22Rv1 (cell line): Measurements from ENCODE around the gene DAW1.

ENCODE experiments used
- H3K27ac ChIP-seq: fragments of 450-650 bp; 2 replicates; pipeline ENCODE4 v1.5.1; 2017
- ZFX ChIP-seq: fragments of 450-650 bp; IDR thresholded peaks from 2 replicates; pipeline ENCODE4 v1.6.1; 2017; ENCODE audit warnings: antibody characterized with exemption, borderline replicate concordance
- TF ChIP-seq, protein P1 (sequence below): fragments of 450-650 bp; IDR thresholded peaks from 2 replicates; pipeline ENCODE4 v1.5.1; 2017; ENCODE audit warnings: mild to moderate bottlenecking

The DAW1 gene, protein sequence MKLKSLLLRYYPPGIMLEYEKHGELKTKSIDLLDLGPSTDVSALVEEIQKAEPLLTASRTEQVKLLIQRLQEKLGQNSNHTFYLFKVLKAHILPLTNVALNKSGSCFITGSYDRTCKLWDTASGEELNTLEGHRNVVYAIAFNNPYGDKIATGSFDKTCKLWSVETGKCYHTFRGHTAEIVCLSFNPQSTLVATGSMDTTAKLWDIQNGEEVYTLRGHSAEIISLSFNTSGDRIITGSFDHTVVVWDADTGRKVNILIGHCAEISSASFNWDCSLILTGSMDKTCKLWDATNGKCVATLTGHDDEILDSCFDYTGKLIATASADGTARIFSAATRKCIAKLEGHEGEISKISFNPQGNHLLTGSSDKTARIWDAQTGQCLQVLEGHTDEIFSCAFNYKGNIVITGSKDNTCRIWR

DNA sequence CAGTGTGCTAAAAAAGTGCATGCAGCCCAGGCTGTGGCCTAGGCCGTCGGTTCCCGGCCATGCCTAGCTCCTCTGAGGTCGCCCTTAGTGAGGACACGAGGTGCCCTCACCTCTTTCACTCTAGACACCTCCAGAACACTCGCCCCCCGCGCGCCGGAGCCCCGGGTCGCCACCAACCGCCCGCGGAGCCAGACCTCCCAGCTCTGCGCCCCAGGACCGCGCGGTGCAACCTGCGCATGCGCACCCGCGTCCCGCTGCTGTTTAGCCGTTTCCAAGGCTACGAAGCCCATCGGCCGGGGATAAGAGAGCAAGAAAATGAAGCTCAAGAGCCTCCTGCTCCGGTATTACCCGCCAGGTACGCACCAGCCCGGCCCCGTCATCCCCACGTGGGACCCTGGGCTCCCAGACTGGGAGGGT, at the start of gene DAW1:
TSS of gene DAW1 (plus strand) at position 257 of the 417 bp plus-strand sequence. CDS start at position 316, 59 bp downstream.
- H3K27ac ChIP-seq = no peak within 1 kb of the TSS
- TF ChIP-seq, protein P1, sequence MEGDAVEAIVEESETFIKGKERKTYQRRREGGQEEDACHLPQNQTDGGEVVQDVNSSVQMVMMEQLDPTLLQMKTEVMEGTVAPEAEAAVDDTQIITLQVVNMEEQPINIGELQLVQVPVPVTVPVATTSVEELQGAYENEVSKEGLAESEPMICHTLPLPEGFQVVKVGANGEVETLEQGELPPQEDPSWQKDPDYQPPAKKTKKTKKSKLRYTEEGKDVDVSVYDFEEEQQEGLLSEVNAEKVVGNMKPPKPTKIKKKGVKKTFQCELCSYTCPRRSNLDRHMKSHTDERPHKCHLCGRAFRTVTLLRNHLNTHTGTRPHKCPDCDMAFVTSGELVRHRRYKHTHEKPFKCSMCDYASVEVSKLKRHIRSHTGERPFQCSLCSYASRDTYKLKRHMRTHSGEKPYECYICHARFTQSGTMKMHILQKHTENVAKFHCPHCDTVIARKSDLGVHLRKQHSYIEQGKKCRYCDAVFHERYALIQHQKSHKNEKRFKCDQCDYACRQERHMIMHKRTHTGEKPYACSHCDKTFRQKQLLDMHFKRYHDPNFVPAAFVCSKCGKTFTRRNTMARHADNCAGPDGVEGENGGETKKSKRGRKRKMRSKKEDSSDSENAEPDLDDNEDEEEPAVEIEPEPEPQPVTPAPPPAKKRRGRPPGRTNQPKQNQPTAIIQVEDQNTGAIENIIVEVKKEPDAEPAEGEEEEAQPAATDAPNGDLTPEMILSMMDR = no peak
- TF ChIP-seq ZFX = no peak

DNA sequence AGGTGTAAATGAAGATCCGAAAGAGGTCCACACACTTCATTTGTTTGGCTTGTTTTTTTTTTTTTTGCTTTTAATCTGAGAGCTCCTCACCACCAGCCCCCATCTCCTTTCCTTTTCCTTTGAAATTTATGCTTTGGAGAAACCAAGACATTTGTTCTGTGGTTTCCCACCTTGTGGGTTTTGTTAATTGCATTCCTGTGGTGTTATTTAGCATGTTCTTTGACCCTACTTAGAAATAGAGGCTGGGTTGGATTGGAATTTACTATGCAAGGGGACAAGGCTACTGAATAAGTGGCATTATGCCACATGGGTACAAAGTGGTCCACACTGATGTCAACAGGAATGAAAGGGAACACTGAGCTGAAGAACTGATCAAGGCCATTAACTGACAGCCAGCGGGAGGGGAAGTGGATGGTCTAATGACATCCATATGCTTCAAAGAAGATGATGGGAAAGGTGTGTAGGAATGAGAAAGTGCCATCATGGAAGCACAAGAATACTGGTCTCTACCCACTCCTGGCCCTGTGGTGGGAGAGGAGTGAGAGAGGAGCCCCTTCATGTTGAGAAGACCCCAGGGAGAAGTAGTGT, 48.9 kb upstream of the DAW1 start:
- no peak overlapping the region for H3K27ac ChIP-seq
- no peak for TF ChIP-seq ZFX
- TF ChIP-seq, protein P1 = no peak

DNA sequence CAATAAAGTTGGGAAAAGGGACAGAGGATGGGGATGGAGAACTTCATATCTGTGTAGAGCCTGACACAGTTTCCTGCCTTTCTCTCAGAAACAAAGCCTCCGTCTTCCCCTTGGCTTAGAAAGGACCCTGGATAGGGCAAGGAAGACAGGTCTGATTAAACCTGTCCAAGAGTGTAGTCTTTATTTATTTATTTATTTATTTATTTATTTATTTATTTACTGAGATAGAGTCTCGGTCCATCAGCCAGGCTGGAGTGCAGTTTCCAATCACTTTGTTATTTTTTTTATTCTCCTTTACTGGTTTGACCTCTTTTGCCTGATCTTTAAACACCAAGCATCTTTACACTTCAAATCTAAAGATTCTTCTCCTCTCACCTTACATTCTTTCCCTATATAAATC, 47.5 kb upstream of the DAW1 start:
- TF ChIP-seq, protein P1 = no peak
- no peak for TF ChIP-seq ZFX
- no peak overlapping the region for H3K27ac ChIP-seq

DNA sequence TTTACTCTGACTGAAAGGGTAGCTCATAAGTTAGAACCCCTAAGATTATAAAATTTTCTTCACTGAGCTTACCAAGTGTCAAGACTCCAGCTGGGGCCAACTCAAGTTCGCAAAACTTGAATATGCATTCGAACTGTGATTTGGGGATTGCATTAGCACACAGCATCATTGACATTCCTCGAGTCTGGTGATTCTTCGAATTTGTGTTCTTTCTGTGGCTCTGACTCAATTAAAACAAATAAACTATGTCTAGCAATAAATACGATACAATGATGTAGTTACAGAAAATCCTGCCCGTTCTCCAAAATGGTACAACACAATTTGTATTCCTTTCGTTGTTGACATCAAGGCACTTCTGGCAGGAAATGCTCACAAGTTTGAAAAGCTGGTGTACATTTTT, 46.7 kb upstream of the DAW1 start:
- no peak overlapping the region for H3K27ac ChIP-seq
- no peak for TF ChIP-seq ZFX
- TF ChIP-seq, protein P1 = no peak

DNA sequence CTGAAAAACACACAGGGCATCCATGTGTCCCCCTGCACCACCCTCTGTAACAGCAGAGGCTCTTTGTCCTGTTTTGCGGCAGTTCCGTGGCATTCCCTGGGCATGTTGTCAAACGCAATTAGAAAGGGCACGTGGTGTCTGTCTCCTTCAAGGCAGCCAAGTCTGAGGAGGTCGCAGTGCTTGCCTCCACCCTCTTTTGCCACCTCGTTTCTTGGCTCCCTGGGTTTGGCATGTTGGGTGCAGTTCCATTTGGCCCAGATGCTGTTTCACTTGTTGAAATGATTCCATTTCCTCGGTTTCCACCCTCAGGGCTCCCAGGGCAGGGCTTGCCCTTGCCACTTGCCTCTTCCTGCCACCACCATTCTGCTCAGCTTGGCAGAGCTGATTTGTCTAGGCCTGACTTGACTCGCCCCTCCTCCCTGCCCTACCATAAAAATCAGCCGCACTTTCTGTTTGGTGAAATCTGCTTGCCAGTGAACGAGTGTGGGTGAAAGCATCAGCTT, 45.4 kb upstream of the DAW1 start:
- no peak overlapping the region for H3K27ac ChIP-seq
- no peak for TF ChIP-seq ZFX
- TF ChIP-seq, protein P1 = no peak

DNA sequence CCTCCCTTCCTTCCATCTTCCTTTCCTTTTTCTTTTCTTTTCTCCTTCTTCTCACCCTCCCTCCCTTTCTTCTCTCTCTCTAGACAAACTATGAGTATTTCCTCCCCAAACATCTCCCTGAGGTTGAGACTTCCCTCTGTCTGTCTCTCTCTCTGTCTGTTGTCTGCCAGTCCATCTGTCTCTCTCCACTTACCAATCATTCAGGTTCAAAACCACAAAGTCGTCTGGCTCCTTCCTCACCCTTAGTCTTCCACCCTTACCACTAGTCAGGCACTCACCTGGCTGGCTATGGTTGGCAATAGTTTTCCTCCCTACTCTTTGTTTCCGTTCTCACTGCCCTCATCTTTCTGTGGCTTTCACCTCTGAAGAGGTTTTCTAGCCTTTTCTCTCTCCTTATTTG, 44.9 kb upstream of the DAW1 start:
- no peak overlapping the region for H3K27ac ChIP-seq

DNA sequence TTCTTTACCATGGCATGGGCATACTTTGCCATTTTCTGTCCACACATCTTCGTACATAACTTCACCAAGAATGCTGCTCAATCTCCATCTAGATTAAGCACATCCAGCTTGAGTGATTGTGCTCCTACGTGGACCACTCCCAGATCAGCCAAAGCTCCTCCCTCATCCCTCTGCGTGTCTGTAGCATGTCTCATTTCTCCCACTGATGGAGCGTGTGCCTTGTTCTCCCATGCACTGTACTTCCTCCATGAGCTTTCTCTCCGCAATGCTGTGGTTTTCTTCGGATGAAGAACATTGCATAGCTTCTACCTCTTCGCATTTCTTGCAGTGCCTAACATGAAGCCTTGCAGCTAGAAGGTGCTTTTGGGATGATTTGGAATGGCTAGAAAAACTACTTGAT, 44.3 kb upstream of the DAW1 start:
- no peak overlapping the region for H3K27ac ChIP-seq

More for the DNA sequence above, 44.9 kb upstream of the DAW1 start:
- no peak for TF ChIP-seq ZFX
- TF ChIP-seq, protein P1 = no peak

More for the DNA sequence above, 44.3 kb upstream of the DAW1 start:
- no peak for TF ChIP-seq ZFX
- TF ChIP-seq, protein P1 = no peak
